Measurements from ENCODE around the gene ZGLP1.

ZGLP1 gene

GRCh38 chr19:10274589-10274988, 35.0 kb downstream of the ZGLP1 start:
- DNase-seq: no peak

- peak; percentile 80 for DNase-seq
These were observed 38.0 kb downstream of the ZGLP1 start for GRCh38 chr19:10271543-10272086.

- DNase-seq: peak; percentile 91
These were observed 38.8 kb downstream of the ZGLP1 start, which contains the start of gene ICAM1 for GRCh38 chr19:10270616-10271394. TSS of gene ICAM1 (plus strand) at chr19:10271120. CDS start at chr19:10271160, 40 bp downstream.

- DNase-seq: peak; percentile 89
These were observed 39.4 kb downstream of the ZGLP1 start for GRCh38 chr19:10270180-10270615.

- DNase-seq: peak; percentile 95
These were observed 40.1 kb downstream of the ZGLP1 start for GRCh38 chr19:10269333-10270179.

- DNase-seq: no peak
These were observed 41.5 kb downstream of the ZGLP1 start for GRCh38 chr19:10268071-10268470.

GRCh38 chr19:10266706-10267105, 42.9 kb downstream of the ZGLP1 start:
- no peak for DNase-seq

- no peak for DNase-seq
These were observed 46.8 kb downstream of the ZGLP1 start for GRCh38 chr19:10262771-10263170.

- DNase-seq: peak; percentile 88
These were observed 49.5 kb downstream of the ZGLP1 start for GRCh38 chr19:10260141-10260584.

- DNase-seq: peak; percentile 96
These were observed 50.3 kb downstream of the ZGLP1 start for GRCh38 chr19:10259162-10259905.

- DNase-seq: no peak
These were observed 51.4 kb downstream of the ZGLP1 start for GRCh38 chr19:10258080-10258710.

- no peak for DNase-seq
These were observed 52.5 kb downstream of the ZGLP1 start for GRCh38 chr19:10256970-10257615.

- DNase-seq: no peak
These were observed 53.1 kb downstream of the ZGLP1 start for GRCh38 chr19:10256551-10256950.

- no peak for DNase-seq
These were observed 54.3 kb downstream of the ZGLP1 start for GRCh38 chr19:10255358-10255757.
